OCI-LY1 (cell line): Measurements from ENCODE around the gene DYNC1H1.

Experiments
- H2AFZ ChIP-seq: fragments of 200-600 bp; sonication (generic), shearing (Covaris generic); 2 replicates; pipeline ENCODE4 v1.6.0; 2014; ENCODE audit warnings: antibody characterized with exemption, mild to moderate bottlenecking, low read length
- H3F3A ChIP-seq: fragments of 200-600 bp; sonication (generic), shearing (Covaris generic); 2 replicates; pipeline ENCODE4 v1.6.0; 2014; ENCODE audit warnings: mild to moderate bottlenecking, antibody characterized with exemption, low read length, moderate library complexity; ENCODE audit not compliant: insufficient read depth
- H3K27ac ChIP-seq: fragments of 200-600 bp; sonication (generic); 2 replicates; pipeline ENCODE4 v1.5.1; 2014; ENCODE audit warnings: low read length, mixed run types, mild to moderate bottlenecking, low read depth; ENCODE audit not compliant: poor library complexity, severe bottlenecking
- H3K27me3 ChIP-seq: fragments of 200-600 bp; sonication (generic); 2 replicates; pipeline ENCODE4 v1.6.0; 2014; ENCODE audit warnings: antibody characterized with exemption, mild to moderate bottlenecking, low read length, moderate library complexity; ENCODE audit not compliant: insufficient read depth
- H3K36me3 ChIP-seq: fragments of 200-600 bp; sonication (generic); 2 replicates; pipeline ENCODE4 v1.6.1; 2014; ENCODE audit warnings: mild to moderate bottlenecking, antibody characterized with exemption, low read length, moderate library complexity, mixed read lengths; ENCODE audit not compliant: insufficient read depth
- H3K4me1 ChIP-seq: fragments of 200-600 bp; sonication (generic); 2 replicates; pipeline ENCODE4 v1.5.1; 2014; ENCODE audit warnings: mild to moderate bottlenecking, low read length, moderate library complexity; ENCODE audit not compliant: insufficient read depth, severe bottlenecking
- H3K4me2 ChIP-seq: fragments of 200-600 bp; sonication (generic), shearing (Covaris generic); 2 replicates; pipeline ENCODE4 v1.6.1; 2014; ENCODE audit warnings: low read length
- H3K4me3 ChIP-seq: fragments of 200-600 bp; sonication (generic); 2 replicates; pipeline ENCODE4 v1.5.1; 2014; ENCODE audit warnings: low read length, low read depth, mild to moderate bottlenecking, mixed read lengths; ENCODE audit not compliant: poor library complexity, severe bottlenecking
- H3K79me2 ChIP-seq: fragments of 200-600 bp; shearing (Covaris generic); 2 replicates; pipeline ENCODE4 v1.6.1; 2016; ENCODE audit warnings: mixed run types, low read length, mixed read lengths; ENCODE audit not compliant: insufficient read depth
- H3K9ac ChIP-seq: fragments of 200-600 bp; sonication (generic), shearing (Covaris generic); 2 replicates; pipeline ENCODE4 v1.6.1; 2014; ENCODE audit warnings: mild to moderate bottlenecking, low read length, mixed read lengths
- H3K9me2 ChIP-seq: fragments of 200-600 bp; sonication (generic), shearing (Covaris generic); 2 replicates; pipeline ENCODE4 v1.6.1; 2014; ENCODE audit warnings: low read depth, mild to moderate bottlenecking, low read length, mixed read lengths
- H3K9me3 ChIP-seq: fragments of 200-600 bp; shearing (Covaris generic); 2 replicates; pipeline ENCODE4 v1.6.1; 2014; ENCODE audit warnings: low read length, mixed read lengths
- H4K20me1 ChIP-seq: fragments of 200-600 bp; sonication (generic), shearing (Covaris generic); 2 replicates; pipeline ENCODE4 v1.6.0; 2016; ENCODE audit warnings: mild to moderate bottlenecking, low read length; ENCODE audit not compliant: insufficient read depth
- CTCF ChIP-seq: fragments of 200-600 bp; sonication (generic), shearing (Covaris generic); IDR thresholded peaks from 2 replicates; pipeline ENCODE4 v1.5.1; 2017; ENCODE audit warnings: mild to moderate bottlenecking, antibody characterized with exemption, low read length, moderate library complexity, mixed read lengths
- EZH2 ChIP-seq: fragments of 200-600 bp; sonication (generic), shearing (Covaris generic); IDR thresholded peaks from 2 replicates; pipeline ENCODE4 v1.8.0; 2017; ENCODE audit warnings: borderline replicate concordance, mixed run types, mild to moderate bottlenecking, antibody characterized with exemption, low read length, moderate library complexity, mixed read lengths

The DYNC1H1 gene

GRCh38 chr14:102015045-102015685, 50.8 kb downstream of the DYNC1H1 start:
- Histone ChIP-seq H4K20me1 (no peaks in the 10 kb centered on the region), H3F3A (no peaks in the 10 kb centered on the region)

DNA sequence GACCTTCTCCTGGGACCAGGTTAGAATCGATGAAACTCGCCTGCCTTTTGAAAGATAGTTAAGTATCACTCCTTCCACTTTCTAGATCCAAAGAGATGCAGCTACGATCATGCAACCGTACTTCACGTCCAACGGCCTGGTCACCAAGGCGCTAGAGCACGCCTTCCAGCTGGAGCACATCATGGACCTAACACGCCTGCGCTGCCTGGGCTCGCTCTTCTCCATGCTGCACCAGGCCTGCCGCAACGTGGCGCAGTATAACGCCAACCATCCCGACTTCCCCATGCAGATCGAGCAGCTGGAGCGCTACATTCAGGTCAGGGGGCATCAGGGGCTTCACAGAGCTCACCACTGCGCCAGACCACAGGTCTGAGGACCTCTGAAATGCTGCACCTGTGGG, 51.4 kb downstream of the DYNC1H1 start:
- Histone ChIP-seq H4K20me1 (no peaks in the 10 kb centered on the region), H3F3A (no peaks in the 10 kb centered on the region)

More at GRCh38 chr14:102015045-102015685, 50.8 kb downstream of the DYNC1H1 start:
- Histone ChIP-seq H3K9me3 (no peaks in the 10 kb centered on the region), H3K9ac (no peak overlapping the region), H3K36me3 (peaks cover 90% of the 10 kb centered on the region), H3K79me2 (no peaks in the 10 kb centered on the region), H2AFZ (no peak overlapping the region), H3K4me2 (no peak overlapping the region), H3K4me3 (no peak overlapping the region), H3K27ac (no peak overlapping the region), H3K27me3 (no peaks in the 10 kb centered on the region), H3K9me2 (no peaks in the 10 kb centered on the region), H3K4me1 (no peaks in the 10 kb centered on the region)
- TF ChIP-seq EZH2 (no peak), CTCF (no peak)

DNA sequence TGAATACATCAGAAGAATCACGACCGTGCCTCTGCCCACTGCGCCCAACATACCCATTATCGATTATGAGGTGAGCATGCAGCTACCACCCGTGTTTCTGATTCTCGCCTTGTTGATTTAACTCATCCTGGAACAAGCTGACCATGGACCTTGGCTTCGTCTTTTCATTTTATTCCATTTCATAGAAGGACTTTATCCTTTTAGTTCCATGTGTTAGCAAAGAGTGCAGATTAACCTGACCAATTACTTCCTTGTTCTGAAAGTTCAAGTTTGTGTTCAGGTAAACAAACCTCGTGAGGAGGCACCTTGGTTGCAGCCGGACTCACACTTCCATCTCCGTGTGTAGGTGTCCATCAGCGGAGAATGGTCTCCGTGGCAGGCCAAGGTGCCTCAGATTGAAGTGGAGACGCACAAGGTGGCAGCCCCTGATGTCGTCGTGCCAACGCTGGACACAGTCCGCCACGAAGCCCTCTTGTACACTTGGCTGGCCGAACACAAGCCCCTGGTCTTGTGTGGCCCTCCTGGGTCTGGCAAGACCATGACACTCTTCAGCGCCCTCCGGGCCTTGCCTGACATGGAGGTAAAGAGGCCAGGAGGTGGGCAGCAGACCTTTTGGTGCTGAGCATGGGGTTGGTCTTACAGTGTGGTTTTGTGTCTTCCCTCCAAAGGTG, 52.2 kb downstream of the DYNC1H1 start:
- H3K4me2 ChIP-seq: no peak overlapping the region
- H3F3A ChIP-seq: no peaks in the 10 kb centered on the region
- no peaks in the 10 kb centered on the region for H4K20me1 ChIP-seq
- H3K9ac ChIP-seq: no peak overlapping the region
- no peaks in the 10 kb centered on the region for H3K9me3 ChIP-seq
- H3K79me2 ChIP-seq: no peaks in the 10 kb centered on the region
- no peak overlapping the region for H2AFZ ChIP-seq
- H3K27ac ChIP-seq: no peak overlapping the region
- H3K36me3 ChIP-seq: peaks cover 88% of the 10 kb centered on the region
- no peaks in the 10 kb centered on the region for H3K9me2 ChIP-seq
- H3K4me3 ChIP-seq: no peak overlapping the region
- TF ChIP-seq EZH2: no peak
- no peaks in the 10 kb centered on the region for H3K4me1 ChIP-seq
- H3K27me3 ChIP-seq: no peaks in the 10 kb centered on the region

More for the DNA sequence above, 51.4 kb downstream of the DYNC1H1 start:
- Histone ChIP-seq H2AFZ (no peak overlapping the region), H3K79me2 (no peaks in the 10 kb centered on the region), H3K27ac (no peak overlapping the region), H3K4me2 (no peak overlapping the region), H3K9me3 (no peaks in the 10 kb centered on the region), H3K27me3 (no peaks in the 10 kb centered on the region), H3K4me1 (no peaks in the 10 kb centered on the region), H3K4me3 (no peak overlapping the region), H3K36me3 (peaks cover 90% of the 10 kb centered on the region), H3K9me2 (no peaks in the 10 kb centered on the region), H3K9ac (no peak overlapping the region)
- TF ChIP-seq CTCF (no peak), EZH2 (no peak)

DNA sequence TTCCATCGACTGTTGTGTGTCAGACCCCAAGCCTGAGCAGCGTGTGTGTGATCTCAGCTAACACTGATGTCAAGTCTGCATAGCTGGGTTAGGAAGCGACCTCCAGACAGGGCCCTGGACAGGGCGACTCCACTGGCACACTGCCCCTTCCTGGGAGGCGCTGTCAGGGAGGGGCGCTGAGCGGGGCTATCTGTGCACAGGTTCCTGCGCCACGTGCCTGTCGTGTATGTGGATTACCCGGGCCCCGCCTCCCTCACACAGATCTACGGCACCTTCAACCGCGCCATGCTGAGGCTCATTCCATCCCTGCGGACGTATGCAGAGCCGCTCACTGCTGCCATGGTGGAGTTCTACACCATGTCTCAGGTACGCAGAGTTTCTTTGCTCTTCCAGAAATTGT, 53.9 kb downstream of the DYNC1H1 start:
- no peaks in the 10 kb centered on the region for H4K20me1 ChIP-seq
- no peak overlapping the region for H3K9ac ChIP-seq
- H3K4me3 ChIP-seq: no peak overlapping the region
- H3K4me2 ChIP-seq: no peak overlapping the region
- no peaks in the 10 kb centered on the region for H3K27me3 ChIP-seq
- no peak for TF ChIP-seq EZH2
- TF ChIP-seq CTCF: no peak
- H3K4me1 ChIP-seq: no peaks in the 10 kb centered on the region
- H3K9me2 ChIP-seq: no peaks in the 10 kb centered on the region
- no peak overlapping the region for H3K27ac ChIP-seq
- no peaks in the 10 kb centered on the region for H3K79me2 ChIP-seq
- H3F3A ChIP-seq: no peaks in the 10 kb centered on the region
- peaks cover 81% of the 10 kb centered on the region for H3K36me3 ChIP-seq
- H3K9me3 ChIP-seq: no peaks in the 10 kb centered on the region
- H2AFZ ChIP-seq: no peak overlapping the region
